HG02973 (cell line): ENCODE results near the gene ZNF253.
"Not testable (repeated sequence)": the region's sequence is repeated elsewhere in the genome, so short reads cannot be mapped to it uniquely, and the experiment has no call there.

Experiments used
- ATAC-seq: cut with Tn5 transposase; IDR thresholded peaks from one replicate; pipeline ENCODE4 v1.9.1; 2021; ENCODE audit warnings: moderate library complexity; ENCODE audit not compliant: unreplicated experiment

Gene ZNF253

DNA sequence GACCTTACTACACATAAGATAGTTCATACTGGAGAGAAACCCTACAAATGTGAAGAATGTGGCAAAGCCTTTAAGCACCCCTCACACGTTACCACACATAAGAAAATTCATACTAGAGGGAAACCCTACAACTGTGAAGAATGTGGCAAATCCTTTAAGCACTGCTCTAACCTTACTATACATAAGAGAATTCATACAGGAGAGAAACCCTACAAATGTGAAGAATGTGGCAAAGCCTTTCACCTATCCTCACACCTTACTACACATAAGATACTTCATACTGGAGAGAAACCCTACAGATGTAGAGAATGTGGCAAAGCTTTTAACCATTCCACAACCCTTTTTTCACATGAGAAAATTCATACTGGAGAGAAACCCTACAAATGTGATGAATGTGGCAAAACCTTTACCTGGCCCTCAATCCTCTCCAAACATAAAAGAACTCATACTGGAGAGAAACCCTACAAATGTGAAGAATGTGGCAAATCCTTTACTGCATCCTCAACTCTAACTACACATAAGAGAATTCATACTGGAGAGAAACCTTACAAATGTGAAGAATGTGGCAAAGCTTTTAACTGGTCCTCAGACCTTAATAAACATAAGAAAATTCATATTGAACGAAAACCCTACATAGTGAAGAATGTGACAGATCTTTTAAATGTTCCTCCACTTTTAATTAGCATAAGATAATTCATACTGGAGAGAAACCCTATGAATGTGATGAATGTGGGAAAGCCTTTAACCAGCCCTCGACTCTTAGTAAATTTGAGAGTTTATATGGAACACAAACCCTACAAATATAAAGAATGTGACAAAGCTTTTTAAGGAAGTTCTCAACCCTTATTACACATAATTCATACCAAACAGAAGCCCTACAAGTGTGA, 26.6 kb downstream of the ZNF253 start:
- not testable (repeated sequence) for ATAC-seq

DNA sequence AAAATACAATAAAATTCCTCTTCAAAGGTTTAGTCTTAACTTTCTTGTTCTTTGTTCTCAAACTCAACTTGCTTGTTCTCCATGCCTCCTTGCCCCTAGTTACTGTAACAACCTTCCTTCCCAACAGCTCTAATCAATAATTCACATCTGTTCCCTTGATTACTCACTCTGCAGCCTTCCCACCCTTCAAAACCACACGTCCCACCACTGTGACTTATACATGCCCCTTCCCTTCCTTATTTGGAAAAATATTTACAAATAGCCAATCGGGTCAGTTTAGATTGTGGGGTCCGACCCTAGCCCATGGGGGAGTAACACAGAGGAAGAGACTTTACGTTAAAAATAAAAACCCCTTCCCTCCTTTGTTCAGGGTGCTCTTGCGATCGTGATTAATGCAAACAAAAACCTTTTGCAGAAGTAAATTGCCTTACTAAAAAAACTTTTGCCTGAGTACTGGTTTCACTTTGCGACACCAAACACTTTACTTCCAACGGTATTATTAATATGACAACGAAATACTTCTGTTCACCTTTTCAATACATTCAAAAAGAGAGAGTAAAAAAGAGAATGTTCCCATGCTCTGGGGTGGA, 34.6 kb downstream of the ZNF253 start:
- peak; percentile 16 for ATAC-seq

DNA sequence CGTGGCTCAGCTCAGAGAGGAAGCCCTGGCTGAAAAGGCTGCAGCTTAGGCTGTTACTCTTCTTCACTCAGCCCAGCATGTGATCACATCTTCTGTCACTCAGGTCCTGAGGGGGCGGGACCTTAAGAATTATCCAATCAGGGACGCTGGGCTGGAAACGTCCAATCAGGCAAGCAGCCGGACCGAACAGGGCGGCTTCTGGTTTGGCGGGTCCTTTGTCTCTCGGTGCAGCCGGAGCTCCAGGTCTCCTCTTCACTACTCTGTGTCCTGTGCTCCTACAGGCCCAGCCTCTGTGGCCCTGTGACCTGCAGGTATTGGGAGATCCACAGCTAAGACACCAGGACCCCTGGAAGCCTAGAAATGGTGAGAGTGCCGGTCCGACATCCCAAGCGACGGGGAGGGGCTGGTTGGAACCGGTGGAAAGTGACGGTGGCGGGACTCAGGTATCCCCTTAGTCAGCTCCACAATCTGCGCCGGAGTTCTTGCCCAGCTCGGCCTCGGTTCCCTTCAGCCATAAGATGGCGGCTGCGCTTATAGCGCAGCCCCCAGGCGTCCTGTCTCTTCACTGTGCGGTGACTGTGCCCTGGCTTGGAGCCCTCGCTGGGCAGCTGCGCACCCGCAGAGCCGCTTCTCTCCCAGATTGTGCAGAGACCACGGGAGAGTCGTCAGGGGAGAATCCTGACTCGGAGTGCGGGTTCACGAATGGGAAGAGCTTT, 35.2 kb downstream of the ZNF253 start, which contains the start of gene ZNF93:
ZNF93 (plus strand) TSS at position 218 of the 716 bp plus-strand sequence; CDS start at position 361, 143 bp downstream.
- peak; percentile 77 for ATAC-seq

DNA sequence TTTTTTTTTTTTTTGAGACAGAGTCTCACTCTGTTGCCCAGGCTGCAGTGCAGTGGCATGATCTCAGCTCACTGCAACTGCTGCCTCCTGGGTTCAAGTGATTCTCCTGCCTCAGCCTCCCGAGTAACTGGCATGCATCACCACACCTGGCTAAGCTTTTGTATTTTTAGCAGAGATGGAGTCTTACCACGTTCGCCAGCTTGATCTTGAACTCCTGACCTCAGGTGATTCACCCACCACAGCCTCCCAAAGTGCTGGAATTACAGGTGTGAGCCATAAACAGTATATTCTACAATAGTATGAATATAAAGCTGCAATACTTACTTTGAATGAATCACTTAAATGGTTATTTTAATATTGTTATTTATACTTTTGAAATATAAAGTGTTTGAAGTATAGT, 41.9 kb downstream of the ZNF253 start:
- ATAC-seq, result not testable (repeated sequence)

DNA sequence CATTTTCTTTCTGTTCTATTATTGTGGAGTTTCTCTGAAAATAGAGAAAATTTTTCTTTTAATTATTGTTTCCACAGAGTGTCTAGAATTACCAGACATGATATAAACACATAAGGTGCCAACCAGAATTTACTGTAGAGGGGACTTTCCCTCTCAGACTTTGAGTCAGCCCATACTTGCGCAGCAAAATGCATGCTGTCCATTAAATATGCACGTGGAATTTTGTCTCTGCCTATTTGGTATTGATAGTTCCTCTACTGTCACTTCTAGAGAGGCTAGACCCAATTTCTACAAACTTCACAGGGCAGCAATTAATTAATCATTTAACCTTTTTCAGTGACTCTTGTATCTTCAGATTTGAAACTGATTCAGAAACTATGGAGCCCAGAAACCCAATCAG, 44.0 kb downstream of the ZNF253 start:
- no peak for ATAC-seq

DNA sequence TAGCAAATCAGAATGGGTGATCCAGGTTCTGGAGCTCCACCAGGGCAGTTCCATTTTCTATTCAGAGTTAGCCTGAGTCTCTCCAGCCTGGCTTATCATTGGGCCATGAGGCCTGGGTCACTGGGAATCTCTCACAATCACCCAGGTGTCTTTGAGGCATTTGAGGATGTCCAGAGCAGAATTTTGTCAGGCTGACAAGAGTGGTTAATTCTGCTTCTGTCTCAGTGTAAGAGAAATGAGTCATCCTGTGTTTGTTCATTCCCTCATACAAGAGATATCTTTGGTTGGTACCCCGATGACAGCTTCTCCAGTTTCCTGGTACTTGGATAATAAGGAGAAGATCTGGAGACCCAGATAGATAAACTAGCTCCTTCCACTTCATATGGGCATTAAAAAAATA, 45.5 kb downstream of the ZNF253 start:
- no peak for ATAC-seq

DNA sequence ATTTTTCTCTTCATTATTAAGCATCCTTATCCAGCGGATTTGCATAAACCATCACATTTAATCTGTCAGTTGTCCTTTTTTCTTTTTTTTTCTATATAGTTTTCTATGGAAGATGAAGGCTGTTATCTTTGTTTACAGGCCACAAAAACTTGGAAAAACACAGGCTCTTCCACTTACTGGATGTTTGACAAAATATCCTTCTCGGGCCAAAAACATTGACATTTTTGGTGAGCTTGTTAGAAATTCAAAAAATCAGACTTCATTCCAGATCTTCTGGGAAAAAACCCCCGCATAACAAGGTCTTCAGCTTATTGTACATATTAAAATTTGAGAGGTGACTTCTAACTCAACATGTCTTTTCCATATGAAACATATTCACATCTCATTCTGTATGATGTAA, 48.9 kb downstream of the ZNF253 start:
- no peak for ATAC-seq

DNA sequence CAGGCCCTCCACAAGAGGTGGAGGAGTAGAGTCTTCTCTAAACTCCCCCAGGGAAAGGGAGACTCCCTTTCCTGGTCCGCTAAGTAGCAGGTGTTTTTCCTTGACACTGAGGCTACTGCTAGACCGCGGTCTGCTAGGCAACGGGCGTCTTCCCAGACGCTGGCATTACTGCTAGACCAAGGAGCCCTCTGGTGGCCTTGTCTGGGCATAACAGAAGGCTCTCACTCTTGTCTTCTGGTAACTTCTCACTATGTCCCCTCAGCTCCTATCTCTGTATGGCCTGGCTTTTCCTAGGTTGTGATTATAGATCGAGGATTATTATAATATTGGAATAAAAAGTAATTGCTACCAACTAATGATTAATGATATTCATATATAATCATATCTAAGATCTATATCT, 64.7 kb downstream of the ZNF253 start:
- ATAC-seq, result not testable (repeated sequence)

DNA sequence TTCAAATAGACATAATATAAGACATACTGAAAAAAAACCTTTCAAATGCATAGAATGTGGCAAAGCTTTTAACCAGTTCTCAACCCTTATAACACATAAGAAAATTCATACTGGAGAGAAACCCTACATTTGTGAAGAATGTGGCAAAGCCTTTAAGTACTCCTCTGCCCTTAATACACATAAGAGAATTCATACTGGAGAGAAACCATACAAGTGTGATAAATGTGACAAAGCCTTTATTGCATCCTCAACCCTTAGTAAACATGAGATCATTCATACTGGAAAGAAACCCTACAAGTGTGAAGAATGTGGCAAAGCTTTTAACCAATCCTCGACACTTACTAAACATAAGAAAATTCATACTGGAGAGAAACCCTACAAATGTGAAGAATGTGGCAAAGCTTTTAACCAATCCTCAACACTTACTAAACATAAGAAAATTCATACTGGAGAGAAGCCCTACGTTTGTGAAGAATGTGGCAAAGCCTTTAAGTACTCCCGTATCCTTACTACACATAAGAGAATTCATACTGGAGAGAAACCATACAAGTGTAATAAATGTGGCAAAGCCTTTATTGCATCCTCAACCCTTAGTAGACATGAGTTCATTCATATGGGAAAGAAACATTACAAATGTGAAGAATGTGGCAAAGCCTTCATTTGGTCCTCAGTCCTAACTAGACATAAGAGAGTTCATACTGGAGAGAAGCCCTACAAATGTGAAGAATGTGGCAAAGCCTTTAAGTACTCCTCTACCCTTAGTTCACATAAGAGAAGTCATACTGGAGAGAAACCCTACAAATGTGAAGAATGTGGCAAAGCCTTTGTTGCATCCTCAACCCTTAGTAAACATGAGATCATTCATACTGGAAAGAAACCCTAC, 68.0 kb downstream of the ZNF253 start:
- ATAC-seq, result not testable (repeated sequence)

DNA sequence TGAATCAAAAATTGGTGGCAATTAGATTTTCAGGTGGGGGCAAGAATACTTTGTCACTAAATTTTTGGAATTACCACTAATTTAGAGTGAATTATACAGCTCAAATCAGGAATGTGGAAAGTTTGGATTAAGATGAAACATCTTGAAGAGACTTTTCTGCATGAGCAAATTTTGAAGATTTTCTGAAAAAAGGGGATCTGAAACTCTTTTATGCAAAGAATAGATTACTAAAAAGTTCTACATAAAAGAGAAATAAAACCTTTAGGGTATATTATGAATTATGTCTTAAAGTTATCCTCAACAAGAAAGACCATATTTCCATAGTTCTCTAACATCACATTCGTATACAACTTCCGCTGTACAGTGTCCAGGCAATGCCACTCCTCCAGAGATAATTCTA, 71.7 kb downstream of the ZNF253 start:
- no peak for ATAC-seq

DNA sequence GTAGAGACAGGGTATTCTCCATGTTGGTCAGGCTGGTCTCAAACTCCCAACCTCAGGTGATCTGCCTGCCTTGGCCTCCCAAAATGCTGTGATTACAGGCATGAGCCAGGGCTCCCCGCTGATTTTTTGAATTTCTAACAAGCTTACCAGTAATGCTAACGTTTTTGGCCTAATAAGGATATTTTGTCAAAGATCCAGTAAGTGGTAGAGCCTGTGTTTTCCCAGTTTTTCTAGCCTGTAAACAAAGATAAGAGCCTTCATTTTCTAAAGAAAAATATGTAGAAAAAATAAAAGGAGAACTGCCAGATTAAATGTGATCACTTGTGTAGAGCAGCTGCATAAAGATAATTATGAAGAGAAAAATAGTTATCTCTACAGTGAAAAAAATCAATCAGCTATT, 72.8 kb downstream of the ZNF253 start:
- ATAC-seq, result no peak

DNA sequence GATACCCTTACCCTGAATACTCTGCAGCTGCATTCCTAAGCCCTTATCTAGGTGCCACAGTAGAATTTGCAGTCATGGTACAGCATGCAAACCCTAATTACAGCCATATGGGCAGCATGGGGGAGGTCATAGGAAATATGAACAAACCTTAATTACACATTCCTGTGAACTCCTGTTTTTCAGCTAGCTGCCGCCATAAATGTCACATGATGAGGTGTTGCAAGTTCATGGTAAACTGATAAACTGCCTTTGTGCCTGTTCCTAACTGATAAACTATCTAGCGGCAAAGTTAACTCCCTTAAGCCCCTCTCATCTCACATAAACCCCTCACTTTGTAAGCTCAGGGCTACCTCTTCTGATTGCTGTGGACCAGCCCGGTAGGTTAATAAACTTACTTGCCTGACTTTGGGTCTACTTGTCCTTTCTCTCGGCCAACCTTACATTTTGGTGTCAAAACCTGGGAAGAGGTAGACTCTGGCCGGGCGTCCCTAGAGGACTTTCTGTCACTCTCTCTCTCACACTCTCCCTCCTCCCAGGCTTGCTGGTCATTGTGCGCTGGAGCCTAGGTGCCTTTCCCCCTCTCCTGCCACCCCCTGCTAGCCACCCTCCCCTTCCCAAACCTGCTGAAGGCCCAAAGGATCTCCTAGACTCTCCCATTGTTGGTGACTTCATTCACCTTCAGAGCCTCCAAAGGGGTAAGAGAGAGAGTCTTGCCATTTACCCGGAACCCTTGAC, 78.3 kb downstream of the ZNF253 start:
- no peak for ATAC-seq
